Measurements from ENCODE around the gene SV2C. TPM values are rescaled to one million over a fixed set of nuclear protein-coding genes. Genes with fewer than 3 reads are reported as not detected.

SV2C gene
- total and polyA plus RNA-seq, 10 of the 15 experiments (the other 5 are each of a cell fraction or from before 2014, with no cell fraction given): under 0.01 to 1.1 (median 0.63) TPM

GRCh38 chr5:76386360-76386759 is 303.2 kb downstream of the SV2C start:
- no peaks in the 10 kb centered on the region for H4K20me1 ChIP-seq (ENCODE audit: control insufficient read depth, insufficient read depth)
- ATAC-seq: no peak
- in situ Hi-C loops (cut with MboI) (no loop called here), intact Hi-C loops (cut with micrococcal nuclease; ENCODE audit: unreplicated experiment) (loop anchor here (5.0 kb wide), 1 partner anchor 34 kb away; no protein-coding TSS in a partner anchor)
- POLR2A ChIA-PET: interaction anchor here (0.7 kb wide), 1 partner anchor 9 kb away, joined by 7 read pairs; no protein-coding TSS in a partner anchor
- FAIRE-seq: no peak
- H3K4me1 ChIP-seq (ENCODE audit: control insufficient read depth, insufficient read depth, low read length): no peaks in the 10 kb centered on the region
- H3K27ac ChIP-seq (ENCODE audit: control insufficient read depth, insufficient read depth): no peak overlapping the region
- H3K4me3 ChIP-seq: no peak overlapping the region
- SMC1A ChIA-PET (ENCODE audit: uncharacterized antibody, unreplicated experiment): no interaction called here
- CTCF ChIA-PET: interaction anchor here (0.6 to 1.5 kb wide), 2 partner anchors 16 to 33 kb away, joined by 3 read pairs; no protein-coding TSS in a partner anchor
- H3K36me3 ChIP-seq (ENCODE audit: control insufficient read depth in 2 of 2, insufficient read depth in 2 of 2, low read length in 1 of 2): no peaks in the 10 kb centered on the region
- RAD21 ChIA-PET (ENCODE audit: unreplicated experiment): interaction anchor here (0.5 kb wide), 1 partner anchor 570 kb away, joined by 4 read pairs; no protein-coding TSS in a partner anchor
- no peaks in the 10 kb centered on the region for H3K9me3 ChIP-seq (replicated peaks; ENCODE audit: control insufficient read depth, insufficient read depth, low read length)
- DNase-seq (ENCODE audit: low read depth, low spot score): no peak
- H3K4me2 ChIP-seq (ENCODE audit: control insufficient read depth, insufficient read depth): no peak overlapping the region
- no peak overlapping the region for H3K9ac ChIP-seq (ENCODE audit: control insufficient read depth, insufficient read depth, low read length)
- H2AFZ ChIP-seq (ENCODE audit: control insufficient read depth, low read depth, low read length): no peak overlapping the region
- no peaks in the 10 kb centered on the region for H3K27me3 ChIP-seq (replicated peaks in 1 of 2; ENCODE audit: control insufficient read depth in 2 of 2, insufficient read depth in 2 of 2, low read length in 1 of 2)
- H3K79me2 ChIP-seq (ENCODE audit: control insufficient read depth, insufficient read depth, low read length): no peaks in the 10 kb centered on the region
- TF ChIP-seq BCLAF1 (IDR thresholded peaks at IDR 0.05) (no peak), HSF1 (IDR thresholded peaks at IDR 0.05; ENCODE audit: low read depth, low read length) (no peak), ZBED1 (IDR thresholded peaks at IDR 0.05; ENCODE audit: borderline replicate concordance) (no peak), CHD1 (IDR thresholded peaks at IDR 0.05; ENCODE audit: low read depth, low read length) (no peak), JUND (IDR thresholded peaks at IDR 0.05; ENCODE audit: low read depth, low read length) (no peak), NRF1 (conservative IDR thresholded peaks at IDR 0.05; ENCODE audit: low read depth, low read length) (no peak), RFX5 (IDR thresholded peaks at IDR 0.05; ENCODE audit: low read depth, low read length) (no peak), PRDM15 (CRISPR knock-in tag; IDR thresholded peaks at IDR 0.05) (no peak), E4F1 (IDR thresholded peaks at IDR 0.05; ENCODE audit: borderline replicate concordance, partially characterized antibody) (no peak), RB1 (IDR thresholded peaks at IDR 0.05; ENCODE audit: borderline replicate concordance) (no peak), ESRRA (IDR thresholded peaks at IDR 0.05; ENCODE audit: low read length) (no peak), GATAD2B (conservative IDR thresholded peaks at IDR 0.05; ENCODE audit: low read depth) (no peak)
- no TSS peak for BruUV-seq (replicated peaks)
- WGBS (ENCODE audit: insufficient coverage, insufficient replicate concordance, low lambda C conversion rate, missing lambda C conversion rate): 48% methylated on average over 5 of the region's 5 CpGs
